ENCODE results near the gene RUNDC3A. TPM values are rescaled to one million over a fixed set of nuclear protein-coding genes. Genes with fewer than 3 reads are reported as not detected.

Gene RUNDC3A
- total and polyA plus RNA-seq, 2 of the 13 experiments (the other 11 are each of a cell fraction or from before 2014, with no cell fraction given), result 0.25 TPM; not detected in 1

GRCh38 chr17:44279666-44280391, 28.6 kb upstream of the RUNDC3A start (continued):
- TF ChIP-seq SOX13 (IDR thresholded peaks at IDR 0.05), result 0 out of 2 replicates have a peak, but pooled peaks have one; percentile 6
- TF ChIP-seq SOX13 (CRISPR knock-in tag; conservative IDR thresholded peaks at IDR 0.05 in 1 of 2, IDR thresholded peaks at IDR 0.05 in 1 of 2), result peak in 1 of 2 experiments; percentile 45; a peak in 2 of 4 replicates
- TF ChIP-seq MIER3 (CRISPR knock-in tag; IDR thresholded peaks at IDR 0.05; ENCODE audit: borderline replicate concordance), result peak; percentile 89; the same call in 1 of the 2 replicates
- TF ChIP-seq ZNF780A (CRISPR knock-in tag; IDR thresholded peaks at IDR 0.05), result no peak; the same call in 1 of the 2 replicates
- TF ChIP-seq TIGD3 (CRISPR knock-in tag; IDR thresholded peaks at IDR 0.05; ENCODE audit: borderline replicate concordance), result no peak
- TF ChIP-seq ZNF143 (CRISPR knock-in tag; IDR thresholded peaks at IDR 0.05), result no peak
- TF ChIP-seq ZNF407 (CRISPR knock-in tag; IDR thresholded peaks at IDR 0.05; ENCODE audit: not compliant biosample characterization), result no peak
- no peak for TF ChIP-seq CCAR2 (optimal IDR thresholded peaks at IDR 0.05; ENCODE audit: low read depth, low read length)
- TF ChIP-seq SIN3A (IDR thresholded peaks at IDR 0.05; ENCODE audit: borderline replicate concordance, low read depth, low read length), result no peak
- TF ChIP-seq DMAP1 (CRISPR knock-in tag; IDR thresholded peaks at IDR 0.05), result no peak; the same call in 1 of the 2 replicates
- peak; percentile 68; the same call in 1 of the 2 replicates for TF ChIP-seq ZNF430 (CRISPR knock-in tag; IDR thresholded peaks at IDR 0.05)
- TF ChIP-seq PAX8 (CRISPR knock-in tag; IDR thresholded peaks at IDR 0.05; ENCODE audit: borderline replicate concordance), result no peak
- peak; percentile 58 for TF ChIP-seq TEAD3 (CRISPR knock-in tag; optimal IDR thresholded peaks at IDR 0.05; ENCODE audit: borderline replicate concordance)
- TF ChIP-seq GATAD2A (CRISPR knock-in tag; IDR thresholded peaks at IDR 0.05), result peak; percentile 70
- TF ChIP-seq ZNF580 (CRISPR knock-in tag; IDR thresholded peaks at IDR 0.05; ENCODE audit: borderline replicate concordance, low read depth), result 0 out of 2 replicates have a peak, but pooled peaks have one; percentile 70
- TF ChIP-seq MEIS1 (CRISPR knock-in tag; IDR thresholded peaks at IDR 0.05; ENCODE audit: borderline replicate concordance), result no peak; the same call in 1 of the 2 replicates
- TF ChIP-seq NCOA1 (CRISPR knock-in tag; IDR thresholded peaks at IDR 0.05), result 0 out of 2 replicates have a peak, but pooled peaks have one; percentile 29
- TF ChIP-seq HNF4G (IDR thresholded peaks at IDR 0.05; ENCODE audit: borderline replicate concordance, low read depth, low read length), result peak; percentile 48; the same call in 1 of the 2 replicates
- TF ChIP-seq HNF4G (CRISPR knock-in tag; IDR thresholded peaks at IDR 0.05; ENCODE audit: borderline replicate concordance, low read depth), result no peak
- TF ChIP-seq PHF8 (CRISPR knock-in tag; IDR thresholded peaks at IDR 0.05), result peak; percentile 38; the same call in 1 of the 2 replicates
